Suprapubic skin (tissue), 4 donors: ENCODE results near the gene KAT5. TPM values are rescaled to one million over a fixed set of nuclear protein-coding genes. Genes with fewer than 3 reads are reported as not detected.
"Not testable (repeated sequence)": the region's sequence is repeated elsewhere in the genome, so short reads cannot be mapped to it uniquely, and the experiment has no call there.

Experiments
- DNase-seq, 2 donors: peaks; one replicate each; pipeline ENCODE4 v3.0.0-alpha.2; 2019; ENCODE audit warnings: low spot score in 2 of 2
- H3K27ac ChIP-seq: fragments of 200-600 bp; sonication (generic); one replicate; pipeline ENCODE4 v1.5.1; 2019
- H3K27me3 ChIP-seq: fragments of 200-600 bp; sonication (generic); one replicate; pipeline ENCODE4 v1.5.1; 2019
- H3K36me3 ChIP-seq: fragments of 200-600 bp; sonication (generic); one replicate; pipeline ENCODE4 v1.5.1; 2019
- H3K4me1 ChIP-seq: fragments of 200-600 bp; sonication (generic); one replicate; pipeline ENCODE4 v1.5.1; 2019
- H3K4me3 ChIP-seq: fragments of 200-600 bp; sonication (generic); one replicate; pipeline ENCODE4 v1.5.1; 2019; ENCODE audit warnings: mild to moderate bottlenecking
- H3K9me3 ChIP-seq: fragments of 200-600 bp; sonication (generic); one replicate; pipeline ENCODE4 v1.5.1; 2019
- EP300 ChIP-seq: sonication (generic); formaldehyde crosslinking; IDR thresholded peaks from one replicate; pipeline ENCODE4 v1.6.1; 2017; ENCODE audit warnings: antibody characterized with exemption
- POLR2A ChIP-seq, 2 donors: fragments of 450-650 bp; IDR thresholded peaks; one replicate each; pipeline ENCODE4 v1.6.1; 2017; ENCODE audit warnings: antibody characterized with exemption in 2 of 2, mild to moderate bottlenecking in 2 of 2, moderate library complexity in 2 of 2
- POLR2AphosphoS5 ChIP-seq, 3 donors: sonication (generic); formaldehyde crosslinking; IDR thresholded peaks; one replicate each; pipeline ENCODE4 v1.6.1; 2017; ENCODE audit warnings: antibody characterized with exemption in 3 of 3
- WGBS: methylation state at CpG from one replicate; pipeline ENCODE4 v1.1.5; 2018; 5-methylcytosine and 5-hydroxymethylcytosine counted together
- total RNA-seq, 4 donors: library from RNA; depleted of rRNA; stranded (reverse); fragments of >200 nt; gene quantifications; one replicate each; pipeline ENCODE4 v1.1.0, GENCODE V29; 2016
- TF ChIP-seq, protein P1 (sequence below), 2 donors: fragments of 200-600 bp in 1 of 2; fragments of 450-650 bp in 1 of 2; sonication (generic) in 1 of 2; IDR thresholded peaks; one replicate each; pipeline ENCODE4 v1.5.1; 2016 to 2019; ENCODE audit warnings: antibody characterized with exemption in 2 of 2, mild to moderate bottlenecking in 1 of 2, moderate library complexity in 1 of 2

Gene KAT5
- total RNA-seq, 4 donors from 2014 or later, result 69.8 to 103 (median 77.5) TPM

DNA sequence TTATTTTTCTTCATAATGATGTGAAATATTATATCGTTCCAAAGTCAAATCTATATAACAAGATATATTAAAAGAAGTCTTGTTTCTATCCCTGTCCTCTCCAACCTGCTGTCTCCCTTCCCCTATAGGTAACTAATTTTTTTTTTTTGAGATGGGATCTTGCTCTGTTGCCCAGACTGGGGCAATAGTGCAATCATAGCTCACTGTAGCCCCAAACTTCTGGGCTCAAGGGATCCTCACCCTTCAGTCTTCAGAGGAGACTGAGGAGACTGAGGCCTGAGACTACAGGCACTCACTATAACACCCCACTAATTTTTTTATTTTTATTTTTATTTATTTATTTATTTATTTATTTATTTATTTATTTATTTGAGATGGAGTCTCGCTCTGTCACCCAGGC lies 39.1 kb upstream of the KAT5 start:
- WGBS, result 93% methylated on average over 2 of the region's 2 CpGs
- no peaks in the 10 kb centered on the region for H3K4me1 ChIP-seq

DNA sequence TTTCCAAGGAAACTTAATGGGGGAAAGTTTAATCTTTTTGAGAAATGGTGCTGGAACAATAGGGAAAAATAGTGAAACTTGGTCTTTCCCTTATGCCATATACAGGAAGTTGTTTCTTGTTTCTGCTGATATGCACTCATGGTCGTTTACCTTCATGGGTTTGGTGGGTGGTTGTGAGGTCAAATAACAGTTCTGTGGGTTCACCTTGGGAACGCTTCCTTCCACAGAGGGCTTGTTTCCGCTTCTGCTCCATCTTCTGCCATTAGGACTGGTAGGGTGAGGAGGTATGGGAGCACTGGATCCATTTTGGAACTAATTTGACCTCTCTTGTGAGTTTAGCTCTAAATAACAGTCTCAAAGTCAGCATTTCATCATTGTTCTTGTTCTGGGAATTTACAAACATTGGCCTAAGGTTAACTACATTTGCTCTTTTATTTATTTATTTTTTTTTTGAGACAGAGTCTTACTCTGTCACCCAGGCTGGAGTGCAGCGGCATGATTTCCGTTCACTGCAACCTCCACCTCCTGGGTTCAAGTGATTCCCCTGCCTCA lies 31.8 kb upstream of the KAT5 start:
- TF ChIP-seq EP300 (no peak), POLR2A (IDR thresholded peaks at IDR 0.05) (no peak), POLR2AphosphoS5 (IDR thresholded peaks at IDR 0.05) (no peak)
- TF ChIP-seq, protein P1, sequence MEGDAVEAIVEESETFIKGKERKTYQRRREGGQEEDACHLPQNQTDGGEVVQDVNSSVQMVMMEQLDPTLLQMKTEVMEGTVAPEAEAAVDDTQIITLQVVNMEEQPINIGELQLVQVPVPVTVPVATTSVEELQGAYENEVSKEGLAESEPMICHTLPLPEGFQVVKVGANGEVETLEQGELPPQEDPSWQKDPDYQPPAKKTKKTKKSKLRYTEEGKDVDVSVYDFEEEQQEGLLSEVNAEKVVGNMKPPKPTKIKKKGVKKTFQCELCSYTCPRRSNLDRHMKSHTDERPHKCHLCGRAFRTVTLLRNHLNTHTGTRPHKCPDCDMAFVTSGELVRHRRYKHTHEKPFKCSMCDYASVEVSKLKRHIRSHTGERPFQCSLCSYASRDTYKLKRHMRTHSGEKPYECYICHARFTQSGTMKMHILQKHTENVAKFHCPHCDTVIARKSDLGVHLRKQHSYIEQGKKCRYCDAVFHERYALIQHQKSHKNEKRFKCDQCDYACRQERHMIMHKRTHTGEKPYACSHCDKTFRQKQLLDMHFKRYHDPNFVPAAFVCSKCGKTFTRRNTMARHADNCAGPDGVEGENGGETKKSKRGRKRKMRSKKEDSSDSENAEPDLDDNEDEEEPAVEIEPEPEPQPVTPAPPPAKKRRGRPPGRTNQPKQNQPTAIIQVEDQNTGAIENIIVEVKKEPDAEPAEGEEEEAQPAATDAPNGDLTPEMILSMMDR (IDR thresholded peaks at IDR 0.05), result no peak
- Histone ChIP-seq H3K4me3 (no peak overlapping the region), H3K27me3 (no peaks in the 10 kb centered on the region), H3K27ac (no peak overlapping the region), H3K9me3 (no peaks in the 10 kb centered on the region), H3K36me3 (no peaks in the 10 kb centered on the region), H3K4me1 (no peaks in the 10 kb centered on the region)
- DNase-seq, result no peak
- WGBS, result 83% methylated on average over 5 of the region's 5 CpGs

More for the DNA sequence above, 39.1 kb upstream of the KAT5 start:
- Histone ChIP-seq H3K4me3 (no peak overlapping the region), H3K9me3 (no peaks in the 10 kb centered on the region), H3K27me3 (no peaks in the 10 kb centered on the region), H3K36me3 (no peaks in the 10 kb centered on the region), H3K27ac (no peak overlapping the region)
- no peak for DNase-seq
- no peak for TF ChIP-seq EP300
- TF ChIP-seq POLR2A (IDR thresholded peaks at IDR 0.05), result no peak
- TF ChIP-seq, protein P1 (IDR thresholded peaks at IDR 0.05), result no peak
- no peak for TF ChIP-seq POLR2AphosphoS5 (IDR thresholded peaks at IDR 0.05)

DNA sequence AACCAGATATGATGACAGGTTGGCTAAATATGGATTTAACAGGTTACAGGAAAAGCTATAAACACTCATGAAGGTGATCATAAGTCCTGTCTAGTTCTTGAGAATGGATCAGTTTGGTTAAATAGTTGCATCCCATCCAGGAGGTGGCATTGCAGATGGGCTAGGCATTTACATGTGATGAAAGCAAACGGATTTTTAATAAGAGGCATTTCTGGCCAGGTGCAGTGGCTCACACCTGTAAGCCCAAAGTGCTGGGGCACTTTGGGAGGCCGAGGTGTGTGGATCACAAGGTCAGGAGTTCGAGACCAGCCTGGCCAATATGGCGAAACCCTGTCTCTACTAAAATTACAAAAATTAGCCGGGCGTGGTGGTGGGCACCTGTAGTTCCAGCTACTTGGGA lies 28.6 kb upstream of the KAT5 start:
- H3K4me3 ChIP-seq, H3K4me1 ChIP-seq, H3K27me3 ChIP-seq, H3K27ac ChIP-seq, DNase-seq, H3K9me3 ChIP-seq, H3K36me3 ChIP-seq: not testable (repeated sequence)
- WGBS, result 79% methylated on average over 6 of the region's 6 CpGs

DNA sequence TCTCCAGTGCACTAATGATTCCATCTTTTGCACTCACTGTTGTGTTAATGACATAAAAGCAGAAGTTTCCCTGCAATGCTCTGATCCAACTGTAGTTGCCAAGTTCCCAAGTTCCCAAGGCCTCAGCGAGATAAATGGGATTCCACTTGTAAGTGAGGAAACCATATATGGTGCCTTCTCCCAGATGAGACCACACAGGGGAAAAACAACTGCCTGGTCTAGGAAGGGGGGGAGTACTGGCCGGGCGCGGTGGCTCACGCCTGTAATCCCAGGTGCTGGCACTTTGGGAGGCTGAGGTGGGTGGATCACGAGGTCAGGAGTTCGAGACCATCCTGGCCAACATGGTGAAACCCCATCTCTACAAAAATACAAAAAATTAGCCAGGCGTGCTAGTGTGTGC lies 26.1 kb upstream of the KAT5 start:
- no peaks in the 10 kb centered on the region for H3K36me3 ChIP-seq
- H3K27me3 ChIP-seq, result no peaks in the 10 kb centered on the region
- H3K4me1 ChIP-seq, result no peaks in the 10 kb centered on the region
- DNase-seq, result no peak
- TF ChIP-seq POLR2AphosphoS5 (IDR thresholded peaks at IDR 0.05), result no peak
- TF ChIP-seq, protein P1 (IDR thresholded peaks at IDR 0.05), result no peak
- TF ChIP-seq EP300, result no peak
- TF ChIP-seq POLR2A (IDR thresholded peaks at IDR 0.05), result no peak
- H3K4me3 ChIP-seq, result no peak overlapping the region
- H3K9me3 ChIP-seq, result no peaks in the 10 kb centered on the region
- 88% methylated on average over 8 of the region's 8 CpGs for WGBS
- no peak overlapping the region for H3K27ac ChIP-seq

DNA sequence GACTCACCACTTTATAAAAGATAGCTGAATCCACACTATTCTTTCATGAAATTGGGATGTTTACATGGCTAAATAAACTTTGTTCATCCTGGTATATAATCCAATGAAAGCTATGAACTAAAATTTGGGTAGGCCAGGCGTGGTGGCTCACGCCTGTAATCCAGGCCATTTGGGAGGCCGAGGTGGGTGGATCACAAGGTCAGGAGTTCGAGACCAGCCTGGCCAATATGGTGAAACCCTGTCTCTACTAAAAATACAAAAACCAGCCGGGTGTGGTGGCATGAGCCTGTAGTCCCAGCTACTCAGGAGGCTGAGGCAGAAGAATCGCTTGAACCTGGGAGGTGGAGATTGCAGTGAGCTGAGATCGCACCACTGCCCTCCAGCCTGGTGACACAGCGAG lies 20.2 kb upstream of the KAT5 start:
- DNase-seq, H3K4me3 ChIP-seq, H3K4me1 ChIP-seq, H3K27me3 ChIP-seq, H3K36me3 ChIP-seq, H3K9me3 ChIP-seq, H3K27ac ChIP-seq: not testable (repeated sequence)
- WGBS, result 92% methylated on average over 8 of the region's 8 CpGs

DNA sequence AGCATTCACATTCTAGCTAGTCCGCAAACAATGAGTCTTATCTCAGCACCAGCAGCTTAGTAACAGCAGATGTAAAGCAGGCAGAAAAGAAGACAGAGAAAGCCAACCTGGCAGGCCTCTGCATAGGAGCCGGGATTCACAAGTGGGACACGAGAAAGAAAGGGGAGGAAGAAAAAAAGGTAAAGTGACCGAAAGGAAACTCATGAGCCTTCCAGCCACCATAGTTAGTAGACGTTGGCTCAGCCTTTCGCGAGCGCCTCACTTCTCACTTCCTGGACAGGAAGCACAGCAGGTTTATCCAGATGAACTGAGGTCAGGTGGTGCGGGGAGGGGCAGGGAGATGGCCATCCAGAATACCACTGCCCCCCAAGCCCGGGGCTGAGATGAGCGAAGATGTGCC lies 19.7 kb upstream of the KAT5 start:
- H3K27ac ChIP-seq, result peak overlapping the region; percentile 4
- 72% methylated on average over 11 of the region's 11 CpGs for WGBS
- H3K9me3 ChIP-seq, result no peaks in the 10 kb centered on the region
- TF ChIP-seq POLR2A (IDR thresholded peaks at IDR 0.05), result no peak
- TF ChIP-seq, protein P1 (IDR thresholded peaks at IDR 0.05), result no peak
- TF ChIP-seq EP300, result no peak
- no peak for TF ChIP-seq POLR2AphosphoS5 (IDR thresholded peaks at IDR 0.05)
- no peaks in the 10 kb centered on the region for H3K36me3 ChIP-seq
- peaks cover 3% of the 10 kb centered on the region for H3K4me1 ChIP-seq
- no peaks in the 10 kb centered on the region for H3K27me3 ChIP-seq
- H3K4me3 ChIP-seq, result no peak overlapping the region
- DNase-seq, result no peak
